IMR-90 (cell line): ENCODE data around the gene TMA7. TPM values are rescaled to one million over a fixed set of nuclear protein-coding genes. Genes with fewer than 3 reads are reported as not detected.

Source experiments
- ATAC-seq: fragments of 200-7000 bp; cut with Tn5 transposase; 2 replicates; pipeline ENCODE4 v1.9.1; 2020; ENCODE audit warnings: low read depth, mild to moderate bottlenecking, moderate library complexity
- BruUV-seq: library from RNA; stranded (reverse); fragments of 400-500 nt; replicated peaks from 2 replicates; lab custom pipeline; 2021; lab: Mats Ljungman, UMichigan
- CTCF ChIA-PET: fragments of 300-600 bp; formaldehyde crosslinking; extraction: SDS; loops from one replicate; lab custom pipeline; 2021; ENCODE audit warnings: antibody characterized with exemption; lab: Yijun Ruan, JAX
- POLR2A ChIA-PET: fragments of 300-600 bp; sonication (Branson Sonifier 250); formaldehyde crosslinking; loops from one replicate; lab custom pipeline; 2022; ENCODE audit warnings: antibody characterized with exemption; ENCODE audit not compliant: unreplicated experiment; lab: Charles Lee
- DNase-seq: peaks from one replicate; pipeline ENCODE4 v3.0.0; 2013
- H2AFZ ChIP-seq: replicated peaks from 2 replicates; pipeline ENCODE3; 2013; ENCODE audit warnings: low read length, mild to moderate bottlenecking; ENCODE audit not compliant: poor library complexity
- H2AK5ac ChIP-seq: 2 replicates; pipeline ENCODE4 v1.6.1; 2013; ENCODE audit warnings: low read depth, low read length, inconsistent platforms
- H2AK9ac ChIP-seq: replicated peaks from 2 replicates; pipeline ENCODE3; 2013; ENCODE audit warnings: mild to moderate bottlenecking, low read depth, low read length, moderate library complexity; ENCODE audit not compliant: poor library complexity
- H2BK120ac ChIP-seq: 2 replicates; pipeline ENCODE4 v1.6.1; 2013; ENCODE audit warnings: low read depth, low read length, inconsistent platforms
- H2BK15ac ChIP-seq: 3 replicates; pipeline ENCODE4 v1.6.1; 2013; ENCODE audit warnings: low read depth, low read length, inconsistent platforms
- H2BK20ac ChIP-seq: 2 replicates; pipeline ENCODE4 v1.6.1; 2013; ENCODE audit warnings: low read depth, mild to moderate bottlenecking, inconsistent platforms, low read length, moderate library complexity
- H2BK5ac ChIP-seq: 2 replicates; pipeline ENCODE4 v1.6.1; 2013; ENCODE audit warnings: mild to moderate bottlenecking, low read depth, low read length, inconsistent platforms; ENCODE audit not compliant: poor library complexity, severe bottlenecking
- H3K14ac ChIP-seq: replicated peaks from 2 replicates; pipeline ENCODE4 v1.6.1; 2013; ENCODE audit warnings: low read depth, low read length, inconsistent platforms
- H3K18ac ChIP-seq: 2 replicates; pipeline ENCODE4 v1.6.1; 2013; ENCODE audit warnings: low read depth, low read length, control low read depth
- H3K23ac ChIP-seq: 2 replicates; pipeline ENCODE4 v1.6.1; 2013; ENCODE audit warnings: low read depth, low read length, inconsistent platforms
- H3K27ac ChIP-seq: 2 replicates; pipeline ENCODE4 v1.5.1; 2013; ENCODE audit warnings: mild to moderate bottlenecking, control low read depth, low read length; ENCODE audit not compliant: insufficient read depth
- H3K27me3 ChIP-seq: 2 replicates; pipeline ENCODE4 v1.6.1; 2013; ENCODE audit warnings: low read length; ENCODE audit not compliant: control insufficient read depth, insufficient read depth
- H3K36me3 ChIP-seq: 2 replicates; pipeline ENCODE4 v1.6.1; 2013; ENCODE audit warnings: low read length, mixed read lengths; ENCODE audit not compliant: control insufficient read depth, insufficient read depth
- H3K4ac ChIP-seq: 2 replicates; pipeline ENCODE4 v1.6.1; 2013; ENCODE audit warnings: low read depth, low read length, inconsistent platforms
- H3K4me1 ChIP-seq: 2 replicates; pipeline ENCODE4 v1.6.1; 2013; ENCODE audit warnings: low read length, mixed read lengths; ENCODE audit not compliant: control insufficient read depth, insufficient read depth
- H3K4me2 ChIP-seq: 2 replicates; pipeline ENCODE4 v1.6.1; 2013; ENCODE audit warnings: low read depth, mild to moderate bottlenecking, control low read depth, low read length, moderate library complexity
- H3K4me3 ChIP-seq: 2 replicates; pipeline ENCODE4 v1.5.1; 2013; ENCODE audit warnings: low read depth, mild to moderate bottlenecking, control low read depth, low read length, moderate library complexity; ENCODE audit not compliant: insufficient read depth
- H3K56ac ChIP-seq: 2 replicates; pipeline ENCODE4 v1.6.1; 2013; ENCODE audit warnings: low read length, inconsistent platforms; ENCODE audit not compliant: insufficient read depth; ENCODE audit errors: extremely low read depth
- H3K79me1 ChIP-seq, 2 experiments: 2 replicates each; pipeline ENCODE4 v1.6.1; 2013; ENCODE audit warnings: low read length in 2 of 2, inconsistent platforms in 1 of 2, low read depth in 1 of 2
- H3K9ac ChIP-seq: 2 replicates; pipeline ENCODE4 v1.6.1; 2013; ENCODE audit warnings: low read depth, low read length, control low read depth
- H3K9me1 ChIP-seq: 2 replicates; pipeline ENCODE4 v1.6.1; 2013; ENCODE audit warnings: low read length, inconsistent platforms; ENCODE audit not compliant: insufficient read depth
- H3K9me3 ChIP-seq: 2 replicates; pipeline ENCODE4 v1.6.1; 2013; ENCODE audit warnings: low read length; ENCODE audit not compliant: control insufficient read depth, insufficient read depth
- H4K20me1 ChIP-seq: 2 replicates; pipeline ENCODE4 v1.6.1; 2013; ENCODE audit warnings: low read length, inconsistent platforms; ENCODE audit not compliant: insufficient read depth
- H4K5ac ChIP-seq: 2 replicates; pipeline ENCODE4 v1.6.1; 2013; ENCODE audit warnings: mild to moderate bottlenecking, low read depth, low read length, control low read depth
- H4K8ac ChIP-seq, 2 experiments: 2 replicates each; pipeline ENCODE4 v1.6.1; 2013; ENCODE audit warnings: low read depth in 2 of 2, low read length in 2 of 2, control low read depth in 1 of 2, inconsistent platforms in 1 of 2
- H4K91ac ChIP-seq: 2 replicates; pipeline ENCODE4 v1.6.1; 2013; ENCODE audit warnings: low read depth, low read length, inconsistent platforms; ENCODE audit not compliant: insufficient read depth
- BHLHE40 ChIP-seq: fragments of 150-350 bp; IDR thresholded peaks from 2 replicates; pipeline ENCODE4 v1.6.1; 2016; ENCODE audit warnings: mild to moderate bottlenecking, low read depth, low read length
- WGBS, 2 experiments: methylation state at CpG; one replicate each; pipeline versions ENCODE4 v1.1.5 to v1.1.7; 2013; ENCODE audit warnings: missing lambda C conversion rate in 2 of 2; ENCODE audit not compliant: insufficient read length in 1 of 2; ENCODE audit errors: extremely low coverage in 2 of 2; 5-methylcytosine and 5-hydroxymethylcytosine counted together
- dilution Hi-C: fragments of 300-500 bp; cut with HindIII; formaldehyde crosslinking; loops from one replicate; pipeline ENCODE4 v1.14.3; 2018; ENCODE audit warnings: low sequenced_read_pairs; ENCODE audit not compliant: unreplicated experiment
- in situ Hi-C: fragments of 300-500 bp; cut with MboI; formaldehyde crosslinking; loops from 3 replicates; pipeline ENCODE4 v1.14.3; 2019; ENCODE audit warnings: low sequenced_read_pairs, inconsistent platforms, mixed read lengths
- intact Hi-C: fragments of 100-400 bp; cut with micrococcal nuclease; formaldehyde crosslinking; loops from 2 replicates; pipeline ENCODE4 v1.10.0; 2022
- polyA plus RNA-seq, 3 experiments: library from polyadenylated mRNA; depleted of rRNA; stranded (reverse); fragments of >200 nt; gene quantifications; 2 replicates each; pipeline ENCODE4 v1.2.3, GENCODE V29; 2012; ENCODE audit warnings: low replicate concordance in 1 of 3
- total RNA-seq: library from RNA; depleted of rRNA; stranded (reverse); fragments of >200 nt; gene quantifications from 2 replicates; pipeline ENCODE4 v1.2.3, GENCODE V29; 2012
- TF ChIP-seq, protein P1 (sequence below): conservative IDR thresholded peaks from 2 replicates; pipeline ENCODE4 v1.5.1; 2012; ENCODE audit warnings: mild to moderate bottlenecking, low read depth, low read length, improper control_type of control experiment

The TMA7 gene
- total and polyA plus RNA-seq, 2 of the 4 experiments (the other 2 are of a cell fraction): 81.9 to 240 TPM

DNA sequence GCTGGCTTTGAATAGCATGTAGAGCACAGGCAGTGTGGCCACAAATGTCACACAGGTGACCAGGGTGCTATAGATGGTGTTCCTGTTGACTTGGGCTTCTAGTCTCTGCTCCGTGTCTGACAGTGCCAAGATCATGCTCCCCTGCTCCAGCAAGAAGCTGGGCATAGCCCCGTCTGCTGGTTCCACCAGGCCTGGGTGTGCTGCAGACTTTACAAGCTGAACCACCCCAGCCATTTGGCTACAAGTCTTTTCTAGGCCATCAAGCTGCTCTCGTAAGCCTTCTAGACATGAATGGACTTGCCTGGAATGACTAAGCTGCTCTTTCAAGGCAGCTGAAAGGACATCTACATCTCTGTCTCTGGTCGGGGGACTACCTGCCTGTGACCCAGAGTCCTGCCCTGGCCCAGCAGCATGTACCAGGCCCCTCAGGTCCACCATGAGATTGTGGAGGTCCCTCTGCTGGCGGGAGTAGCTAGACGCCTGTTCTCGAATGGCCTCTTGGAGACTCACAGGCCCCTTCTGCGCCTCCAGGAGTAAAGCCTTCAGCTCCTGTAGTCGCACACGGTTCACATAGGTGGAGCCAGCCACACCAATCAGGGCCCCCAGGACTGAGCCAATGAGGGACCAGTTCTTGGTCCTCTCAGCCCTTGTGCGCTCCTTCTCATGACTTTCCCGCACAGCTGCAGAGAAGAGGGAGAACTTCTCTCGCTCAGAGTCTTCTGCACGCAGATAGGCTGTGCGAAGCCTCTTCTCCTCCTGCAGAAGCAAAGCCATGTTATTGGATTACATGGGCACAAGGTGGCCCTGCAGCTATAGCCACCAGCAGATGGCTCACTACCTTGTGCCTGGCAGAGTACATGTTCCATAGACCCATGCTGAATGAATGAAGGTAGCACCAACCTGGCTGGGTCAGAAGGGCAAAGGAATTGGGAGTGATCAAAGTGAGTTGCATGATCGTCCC, 7.4 kb upstream of the TMA7 start:
- Histone ChIP-seq H3K36me3 (peaks cover 18% of the 10 kb centered on the region), H4K91ac (peak overlapping the region; percentile 83), H2AK9ac (peak overlapping the region; percentile 66), H4K20me1 (peaks cover 7% of the 10 kb centered on the region), H2BK20ac (peak overlapping the region; percentile 61; the same call in 1 of the 2 replicates), H3K56ac (no peak overlapping the region), H2AK5ac (no peak overlapping the region), H3K9ac (no peak overlapping the region), H3K14ac (no peak overlapping the region), H3K23ac (no peak overlapping the region), H3K27ac (0 out of 2 replicates have a peak overlapping the region, but pooled peaks have one; percentile 21), H2BK5ac (peak overlapping the region; percentile 77), H2BK120ac (peak overlapping the region; percentile 41; the same call in 1 of the 2 replicates), H3K79me1 (peaks cover 12 to 32% of the 10 kb centered on the region in 2 experiments; a peak in 3 of 4 replicates), H4K5ac (peak overlapping the region; percentile 71; the same call in 1 of the 2 replicates), H3K18ac (peak overlapping the region; percentile 68), H4K8ac (peak overlapping the region in 1 of 2 experiments; percentile 8; a peak in 1 of 4 replicates), H3K9me1 (peaks cover 5% of the 10 kb centered on the region), H3K4ac (peak overlapping the region; percentile 47), H3K4me2 (no peak overlapping the region), H3K4me3 (no peak overlapping the region), H2BK15ac (no peak overlapping the region), H3K27me3 (no peaks in the 10 kb centered on the region), H3K9me3 (no peaks in the 10 kb centered on the region), H2AFZ (peak overlapping the region; percentile 26), H3K4me1 (peaks cover 8% of the 10 kb centered on the region; the same call in 1 of the 2 replicates)
- in situ Hi-C loops: no loop called here
- dilution Hi-C loops: no loop called here
- ATAC-seq (no peak), DNase-seq (peak; percentile 14)
- ChIA-PET CTCF (interaction anchor here (0.9 to 2.7 kb wide), 3 partner anchors 32 to 159 kb away, joined by 4 to 16 read pairs (median 4); no protein-coding TSS in a partner anchor), POLR2A (no interaction called here)
- TF ChIP-seq, protein P1, sequence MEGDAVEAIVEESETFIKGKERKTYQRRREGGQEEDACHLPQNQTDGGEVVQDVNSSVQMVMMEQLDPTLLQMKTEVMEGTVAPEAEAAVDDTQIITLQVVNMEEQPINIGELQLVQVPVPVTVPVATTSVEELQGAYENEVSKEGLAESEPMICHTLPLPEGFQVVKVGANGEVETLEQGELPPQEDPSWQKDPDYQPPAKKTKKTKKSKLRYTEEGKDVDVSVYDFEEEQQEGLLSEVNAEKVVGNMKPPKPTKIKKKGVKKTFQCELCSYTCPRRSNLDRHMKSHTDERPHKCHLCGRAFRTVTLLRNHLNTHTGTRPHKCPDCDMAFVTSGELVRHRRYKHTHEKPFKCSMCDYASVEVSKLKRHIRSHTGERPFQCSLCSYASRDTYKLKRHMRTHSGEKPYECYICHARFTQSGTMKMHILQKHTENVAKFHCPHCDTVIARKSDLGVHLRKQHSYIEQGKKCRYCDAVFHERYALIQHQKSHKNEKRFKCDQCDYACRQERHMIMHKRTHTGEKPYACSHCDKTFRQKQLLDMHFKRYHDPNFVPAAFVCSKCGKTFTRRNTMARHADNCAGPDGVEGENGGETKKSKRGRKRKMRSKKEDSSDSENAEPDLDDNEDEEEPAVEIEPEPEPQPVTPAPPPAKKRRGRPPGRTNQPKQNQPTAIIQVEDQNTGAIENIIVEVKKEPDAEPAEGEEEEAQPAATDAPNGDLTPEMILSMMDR: 0 out of 2 replicates have a peak, but pooled peaks have one; percentile 16
- no peak for TF ChIP-seq BHLHE40
- intact Hi-C loops: no loop called here
- WGBS, 2 experiments: 81% methylated on average over 9 of the region's 16 CpGs; no CpG with 5 or more reads in 1 of the 2 experiments
- no TSS peak for BruUV-seq
